Femur (tissue), 1 donor: ENCODE measurements around the gene SCN2B.

Experiments used
- DNase-seq: peaks from one replicate; pipeline ENCODE4 v3.0.0-alpha.2; 2017

Gene SCN2B

DNA sequence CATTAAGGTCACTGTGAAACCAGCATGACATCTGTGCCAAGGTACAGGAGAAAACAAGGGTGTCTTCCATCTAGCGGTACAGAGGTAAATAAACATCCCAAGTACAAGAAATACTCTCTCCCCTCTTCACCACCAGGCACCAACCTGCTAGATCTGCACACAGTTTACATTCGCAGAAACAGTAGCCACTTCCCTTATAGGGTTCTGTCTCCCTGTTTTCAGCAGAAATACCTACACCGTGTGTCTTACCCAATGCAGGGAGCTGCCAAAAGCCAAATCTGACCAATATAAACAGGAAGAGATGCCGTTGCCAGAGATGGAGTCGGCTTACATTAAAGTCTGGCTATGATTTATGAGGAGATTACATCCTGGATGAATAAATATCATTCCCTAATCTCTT, 25.0 kb downstream of the SCN2B start:
- DNase-seq = no peak

DNA sequence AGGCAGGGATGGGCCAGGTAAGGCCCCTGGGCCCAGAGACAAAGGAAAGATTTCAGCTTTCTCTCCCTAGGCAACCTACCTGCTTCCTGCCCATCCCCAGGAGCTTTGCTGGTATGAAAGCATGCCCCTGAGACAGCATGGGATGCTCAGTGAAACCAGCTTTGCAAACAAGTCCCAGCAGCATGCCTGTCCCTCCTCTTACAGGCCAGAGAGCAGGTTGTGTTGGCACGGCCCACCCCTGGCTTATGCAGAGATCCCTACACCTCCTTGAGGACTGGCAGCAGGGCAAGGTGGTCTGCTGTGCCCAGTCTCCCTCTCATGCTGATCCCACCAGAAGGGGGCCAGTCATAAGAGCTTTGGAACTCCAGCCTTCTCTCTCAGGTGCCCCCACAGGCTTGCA, 26.9 kb downstream of the SCN2B start:
- no peak for DNase-seq

DNA sequence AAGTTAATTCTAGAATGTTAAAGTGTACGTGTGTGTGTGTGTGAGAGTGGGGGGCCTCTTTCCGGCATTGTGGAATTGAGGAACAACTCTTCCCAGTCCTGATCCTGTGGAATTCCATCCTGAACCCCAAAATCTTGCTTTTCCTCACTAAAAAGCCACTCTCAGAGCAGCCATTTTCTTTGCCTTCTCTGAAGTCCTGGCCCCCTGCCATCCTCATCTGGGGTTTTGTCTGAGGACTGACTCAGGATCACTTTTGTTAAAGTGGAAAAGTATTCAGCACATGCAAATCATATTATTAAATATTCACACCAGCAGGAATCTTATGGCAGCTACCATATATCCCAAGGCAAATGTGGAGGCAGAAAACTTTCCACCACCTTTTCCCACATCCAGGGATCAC, 27.6 kb downstream of the SCN2B start:
- DNase-seq = no peak

DNA sequence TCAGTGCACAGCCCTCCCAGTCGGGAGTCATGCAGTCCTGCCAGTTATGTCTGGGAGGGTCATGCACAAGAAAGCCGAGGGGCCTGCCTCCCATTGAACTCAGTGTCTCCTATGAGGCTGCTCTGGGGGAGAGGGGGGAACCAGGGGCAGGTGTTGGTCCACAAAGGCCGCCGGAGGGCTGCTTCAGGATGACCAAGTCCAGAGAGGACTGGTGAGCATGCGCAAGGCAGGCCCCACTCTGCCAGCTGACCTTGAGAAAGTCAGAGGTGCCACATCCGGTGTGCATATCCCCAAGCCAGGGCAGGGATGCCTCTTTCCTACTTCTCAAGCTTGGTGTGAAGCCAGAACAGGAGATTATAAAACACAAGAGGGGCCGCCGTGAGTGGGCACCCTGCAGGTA, 28.2 kb downstream of the SCN2B start:
- peak; percentile 17 for DNase-seq

DNA sequence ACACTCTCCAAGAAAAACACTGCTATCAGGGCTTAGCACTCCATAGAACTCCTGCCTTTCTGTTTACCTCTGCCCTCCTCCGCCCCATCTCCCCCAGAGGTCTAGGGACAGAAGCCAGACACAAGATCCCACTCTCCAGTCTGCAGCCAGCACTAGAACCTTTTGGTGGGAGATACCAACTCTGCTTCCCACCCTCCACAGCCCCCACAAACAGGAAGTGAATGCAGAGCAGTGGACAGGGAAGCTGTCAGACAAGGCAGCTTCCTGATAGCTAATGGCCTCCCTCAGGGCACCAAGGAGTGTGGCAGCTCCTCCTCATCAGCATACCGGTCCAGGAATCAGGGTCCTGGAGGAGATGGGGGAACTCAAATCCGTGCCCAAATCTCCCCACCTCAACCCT, 28.9 kb downstream of the SCN2B start:
- DNase-seq = no peak

DNA sequence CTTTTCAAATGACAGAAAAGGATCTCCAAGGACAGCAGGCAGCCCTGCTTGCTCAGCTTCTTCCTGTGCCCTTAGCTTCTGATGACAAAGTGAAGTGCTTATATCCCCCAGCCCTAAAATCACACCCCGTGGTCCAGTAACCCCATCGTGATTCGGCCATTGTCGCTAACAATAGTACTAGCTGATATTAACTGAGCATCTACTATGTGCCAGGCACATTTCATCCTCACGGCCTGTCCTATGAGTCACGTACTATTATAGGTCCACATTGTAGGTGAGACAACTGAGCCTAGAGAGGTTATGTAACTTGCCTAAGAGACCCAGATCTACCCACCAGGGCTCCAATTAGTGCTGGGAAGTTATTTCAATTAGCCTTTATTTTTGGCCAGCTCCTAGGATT, 29.9 kb downstream of the SCN2B start:
- DNase-seq = no peak

DNA sequence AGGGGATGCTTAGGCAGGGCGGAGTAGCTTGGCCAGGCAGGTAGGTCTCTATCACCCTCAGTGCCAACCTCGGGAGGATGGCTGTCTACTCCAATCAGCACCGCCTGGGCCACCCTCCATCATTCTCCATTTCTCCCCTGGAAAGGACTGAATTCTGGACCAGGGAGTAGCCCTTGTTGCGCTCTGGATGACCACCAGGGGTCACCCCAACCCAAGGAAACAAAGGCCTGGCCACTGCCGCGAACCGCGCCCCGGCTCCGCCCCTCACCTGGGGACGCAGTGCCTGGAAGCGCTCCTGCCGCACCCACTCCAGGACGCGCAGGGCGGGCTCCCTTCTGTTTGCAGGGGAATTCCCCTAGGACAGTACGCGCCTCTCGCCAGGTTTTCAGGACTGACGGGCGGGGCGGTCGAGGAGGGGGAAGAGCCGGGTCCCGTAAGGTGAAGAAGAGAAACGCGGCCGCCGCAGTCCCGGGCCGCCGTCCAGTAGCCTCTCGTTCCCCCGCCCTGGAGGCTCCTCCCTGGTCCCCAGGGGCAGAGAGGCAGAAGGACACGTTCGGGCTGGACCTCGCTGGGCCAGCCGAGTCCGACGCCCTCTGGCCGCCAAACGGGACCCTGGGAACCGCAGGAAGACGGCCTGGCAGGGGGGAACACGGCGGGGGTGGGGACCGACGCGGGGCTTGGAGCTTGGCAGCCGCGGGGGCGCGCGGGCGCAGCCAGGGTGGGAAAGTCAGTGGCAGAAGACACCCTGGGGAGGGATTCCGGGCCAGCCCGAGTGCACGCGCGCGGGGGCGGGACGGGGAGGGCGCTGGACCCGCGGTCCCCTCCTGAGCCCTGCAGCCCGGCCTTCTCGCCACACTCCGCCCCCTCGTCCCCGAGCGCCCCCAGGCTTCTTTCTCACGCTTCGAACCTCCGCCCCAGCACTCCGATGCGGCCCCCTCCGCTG, 30.9 kb downstream of the SCN2B start:
- DNase-seq = peak; percentile 89

DNA sequence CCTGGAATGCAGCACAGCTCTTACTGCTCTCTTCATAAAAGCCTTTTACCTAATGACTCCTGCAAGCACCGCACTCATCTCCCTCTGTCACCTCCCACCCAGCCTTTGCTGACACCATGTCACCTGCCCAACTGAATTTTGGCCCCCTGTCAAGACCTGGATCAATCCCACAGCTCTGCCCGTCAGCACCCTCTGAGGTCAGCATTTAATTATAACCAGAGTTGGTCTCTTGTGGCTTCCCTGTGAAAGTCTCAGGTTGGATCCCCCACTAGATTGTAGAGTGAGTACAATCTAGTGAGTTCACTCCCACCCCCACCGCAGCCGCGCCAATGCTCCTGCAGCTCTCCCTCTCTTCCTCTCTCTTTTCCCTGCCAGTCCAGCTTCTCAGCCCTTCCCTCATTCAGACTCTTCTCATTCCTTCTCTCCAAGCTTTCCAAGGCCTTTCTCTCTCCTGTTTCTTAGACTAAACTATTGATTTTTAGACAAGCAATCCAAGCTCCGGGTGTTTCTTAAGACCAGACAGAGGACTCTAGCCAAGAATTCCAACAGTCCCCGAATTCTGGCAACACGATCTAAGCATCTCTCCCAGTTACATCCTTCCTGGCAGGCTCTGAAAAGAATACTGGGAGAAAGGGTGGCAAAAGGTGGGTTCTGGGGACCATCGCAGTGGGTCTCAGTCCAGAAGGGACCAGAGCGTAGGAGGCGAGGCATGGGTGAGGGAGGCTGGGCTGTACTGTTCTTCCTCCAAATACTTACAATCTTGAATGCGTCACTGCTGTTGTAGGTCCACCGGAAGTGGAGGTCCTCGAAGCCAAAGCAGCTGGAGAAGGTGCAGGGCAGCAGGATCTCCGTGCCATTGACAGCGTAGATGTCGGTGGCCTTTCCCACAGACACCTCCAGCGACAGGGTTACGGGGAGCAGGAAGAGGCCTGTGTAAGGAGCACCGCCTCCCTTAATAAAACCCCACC, 31.9 kb downstream of the SCN2B start:
- no peak for DNase-seq

DNA sequence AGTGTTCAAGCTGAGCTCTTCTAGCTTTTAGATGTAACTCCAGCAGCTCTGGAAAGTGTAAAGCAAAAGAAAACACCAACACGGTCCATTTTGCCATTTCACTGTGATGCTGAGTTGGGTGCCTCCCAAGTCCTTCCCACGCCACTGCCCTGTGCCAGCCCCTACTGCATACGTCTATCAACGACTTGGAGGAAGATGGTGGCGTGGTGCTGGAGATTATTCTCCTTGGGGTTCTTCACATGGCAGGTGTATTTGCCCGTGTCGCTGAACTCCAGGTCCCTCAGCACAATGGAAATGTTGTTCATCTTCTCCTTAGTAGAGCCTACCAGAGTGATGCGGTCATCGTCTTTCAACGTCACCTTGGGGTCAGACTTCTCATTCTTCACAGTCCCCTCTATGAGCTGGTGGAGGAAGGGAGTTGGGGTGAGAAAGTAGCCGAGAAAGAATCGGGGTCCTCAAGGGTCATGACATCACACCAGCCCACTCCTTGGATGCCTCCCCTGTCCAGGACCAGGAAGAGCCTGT, 32.7 kb downstream of the SCN2B start:
- peak; percentile 9 for DNase-seq

DNA sequence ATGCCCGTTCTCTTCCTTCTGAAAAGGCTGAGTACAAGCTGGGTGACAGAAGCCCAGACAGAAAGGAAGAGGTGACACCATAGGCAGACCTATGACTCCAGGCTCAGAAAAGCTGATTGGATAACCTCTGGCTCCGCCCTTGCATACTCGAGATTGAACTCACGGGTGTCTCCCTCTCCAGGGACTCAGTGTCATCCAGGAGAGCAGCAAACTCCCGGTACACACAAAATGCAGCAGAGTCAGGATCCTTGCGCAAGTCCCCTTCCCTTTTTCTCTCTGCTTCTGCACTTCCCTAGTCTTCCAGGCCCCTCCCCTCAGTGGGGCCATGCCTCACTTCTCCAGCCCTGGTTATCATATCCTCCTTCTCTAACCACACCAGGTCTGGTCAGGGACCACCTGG, 33.6 kb downstream of the SCN2B start:
- DNase-seq = peak; percentile 46

DNA sequence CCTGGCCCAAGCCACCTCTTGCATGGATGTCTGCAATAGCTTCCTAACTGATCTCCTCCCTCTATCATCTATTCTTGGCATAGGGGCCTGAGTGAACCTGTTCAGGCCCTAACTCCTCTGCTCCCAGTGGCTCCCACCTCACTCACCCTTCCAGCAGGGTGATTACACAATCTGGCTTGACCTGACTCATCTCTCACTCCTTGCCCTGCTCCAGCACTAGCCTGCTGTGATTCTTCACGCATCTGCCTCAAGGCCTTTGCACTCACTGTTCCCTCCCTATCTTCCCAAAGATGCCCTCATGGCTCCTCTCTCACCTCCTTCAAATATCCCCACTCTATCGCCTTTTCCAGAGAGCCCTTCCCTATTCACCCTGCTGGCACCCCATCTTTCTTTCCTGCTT, 34.4 kb downstream of the SCN2B start:
- no peak for DNase-seq

DNA sequence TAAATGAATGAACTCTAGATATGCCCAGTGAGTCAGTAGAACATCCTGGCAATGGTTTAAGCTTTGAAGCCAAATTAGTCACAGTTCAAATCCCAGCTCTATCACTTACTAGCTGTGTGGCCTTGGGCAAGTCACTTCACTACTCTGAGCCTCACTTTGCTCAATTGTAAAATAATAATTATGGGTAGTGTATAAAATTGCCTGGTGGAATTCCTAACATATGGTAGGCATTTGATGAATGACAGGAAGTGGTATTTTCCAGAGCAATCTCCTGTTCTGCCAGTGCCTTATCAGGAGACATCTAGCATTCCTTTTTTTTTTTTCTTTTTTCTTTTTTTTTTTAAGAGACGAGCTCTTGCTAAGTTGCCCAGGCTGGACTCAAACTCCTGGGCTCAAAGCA, 36.9 kb downstream of the SCN2B start:
- DNase-seq = no peak

DNA sequence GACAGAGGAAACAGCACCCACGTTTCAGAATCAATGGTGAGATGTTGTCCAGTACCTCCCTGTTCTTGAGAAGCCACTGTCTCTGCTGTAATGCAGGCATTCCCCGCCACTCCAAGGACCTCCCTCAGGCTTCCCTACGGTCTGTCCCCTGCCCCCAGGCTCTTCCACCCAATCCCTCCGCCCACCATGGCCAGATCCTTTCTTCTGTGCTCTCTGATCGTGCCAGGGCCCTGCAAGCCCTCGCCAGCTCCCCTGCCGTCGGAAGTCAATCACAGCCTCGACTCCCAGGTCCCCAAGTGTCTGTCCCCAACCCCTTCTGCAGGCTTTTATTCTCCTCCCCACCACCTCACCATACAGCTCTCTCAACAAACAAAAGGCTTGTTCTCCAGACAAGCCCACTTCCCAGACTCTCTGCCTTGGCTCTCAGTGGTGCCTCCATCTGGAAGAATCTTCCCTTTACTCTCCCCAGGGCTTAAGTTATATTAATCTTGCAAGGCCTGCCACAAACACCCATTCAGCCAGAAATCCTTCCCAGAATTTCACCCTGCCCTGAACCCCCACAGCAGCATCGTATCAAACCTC, 37.5 kb downstream of the SCN2B start:
- no peak for DNase-seq

DNA sequence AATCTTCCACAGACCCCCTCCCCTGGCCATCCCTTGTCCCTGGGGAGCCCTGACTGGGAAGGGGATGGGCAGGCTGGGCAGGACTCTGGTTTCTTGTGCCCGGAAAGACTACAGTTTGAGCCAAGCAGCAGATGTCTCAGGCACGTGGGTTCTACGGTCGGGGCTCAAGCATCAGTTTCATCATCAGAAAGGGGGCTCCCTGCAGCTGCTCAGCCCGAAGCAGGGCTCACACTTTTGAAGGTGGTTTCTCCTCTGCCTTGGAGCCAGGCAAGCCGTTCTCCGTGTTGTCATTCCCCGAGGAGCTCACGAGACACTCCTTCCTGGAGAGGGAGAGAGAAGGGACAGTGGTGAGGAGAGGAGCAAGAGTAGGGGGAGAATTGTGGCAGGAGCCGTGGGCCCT, 39.6 kb downstream of the SCN2B start:
- DNase-seq = peak; percentile 16

DNA sequence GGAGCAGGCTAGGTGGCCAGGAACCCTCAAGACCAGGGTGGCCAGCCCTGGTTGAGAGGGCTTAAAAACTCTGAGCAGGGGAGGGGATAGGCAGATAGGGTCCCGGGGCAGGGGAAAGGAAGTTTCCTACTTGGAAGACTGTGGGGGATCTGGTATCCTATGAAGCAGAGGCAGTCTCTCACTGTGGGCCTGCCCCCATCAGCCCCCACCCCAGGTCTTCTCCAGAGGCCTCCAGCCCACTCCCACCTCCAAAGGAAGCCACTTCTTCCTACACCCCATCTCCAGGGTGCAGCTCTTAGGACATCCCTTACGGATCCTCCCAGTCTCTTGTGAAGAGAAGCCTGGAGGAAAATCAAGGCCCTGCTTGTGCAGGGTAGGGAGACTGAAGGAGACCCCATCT, 40.1 kb downstream of the SCN2B start:
- no peak for DNase-seq

DNA sequence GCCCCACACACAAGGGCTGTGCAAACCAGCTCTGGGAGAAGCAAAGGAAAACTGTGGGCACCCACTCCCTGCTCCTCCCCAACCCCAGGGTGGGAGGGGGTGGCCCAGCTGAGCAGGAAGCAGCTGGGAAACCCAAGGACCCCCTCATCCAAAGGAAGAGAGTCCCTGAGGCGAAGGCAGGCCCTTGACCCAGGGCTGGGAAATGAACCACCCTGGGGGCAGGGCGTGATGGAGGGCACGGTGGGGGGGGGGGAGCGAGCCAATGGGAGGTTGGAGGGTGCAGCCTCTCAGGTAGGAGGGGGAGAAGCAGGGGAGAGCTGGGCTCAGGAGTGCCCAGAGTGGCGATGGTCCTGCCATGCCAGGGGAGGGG, 40.7 kb downstream of the SCN2B start:
- no peak for DNase-seq

DNA sequence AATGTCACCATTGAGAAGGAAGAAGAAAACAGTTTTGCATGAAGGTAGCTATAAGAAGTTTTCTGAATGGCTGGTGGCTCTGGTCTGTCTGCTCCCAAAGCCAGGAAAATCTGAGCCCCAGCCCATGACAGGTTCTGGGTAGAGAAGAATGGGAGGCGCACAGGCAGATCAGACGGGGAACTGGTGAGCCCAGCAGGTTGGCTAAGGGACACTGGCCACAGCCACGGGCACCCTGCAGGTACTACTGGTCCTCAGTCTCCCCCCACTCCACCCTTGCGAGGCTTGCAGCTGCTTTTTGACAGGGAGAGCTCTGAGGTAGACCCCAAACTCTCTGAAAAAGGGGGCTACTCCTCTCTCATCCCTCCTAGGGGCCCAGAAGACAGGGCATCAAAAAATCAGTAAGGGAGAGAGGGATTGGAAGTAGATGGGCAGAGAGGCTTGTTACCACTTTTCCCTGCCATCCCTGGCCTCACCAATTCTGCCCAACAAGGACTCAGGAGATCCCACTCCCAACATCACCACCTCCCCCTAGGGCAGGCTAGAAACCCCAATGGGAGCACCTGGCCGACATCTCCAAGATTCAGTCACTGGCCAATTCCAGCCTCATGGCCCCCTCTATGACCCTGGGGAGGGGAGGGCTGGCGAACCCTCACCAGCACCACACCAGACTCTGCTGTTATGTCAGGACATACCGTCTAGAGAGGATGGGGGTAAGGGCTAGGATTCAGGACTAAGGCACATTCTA, 41.2 kb downstream of the SCN2B start:
- no peak for DNase-seq

DNA sequence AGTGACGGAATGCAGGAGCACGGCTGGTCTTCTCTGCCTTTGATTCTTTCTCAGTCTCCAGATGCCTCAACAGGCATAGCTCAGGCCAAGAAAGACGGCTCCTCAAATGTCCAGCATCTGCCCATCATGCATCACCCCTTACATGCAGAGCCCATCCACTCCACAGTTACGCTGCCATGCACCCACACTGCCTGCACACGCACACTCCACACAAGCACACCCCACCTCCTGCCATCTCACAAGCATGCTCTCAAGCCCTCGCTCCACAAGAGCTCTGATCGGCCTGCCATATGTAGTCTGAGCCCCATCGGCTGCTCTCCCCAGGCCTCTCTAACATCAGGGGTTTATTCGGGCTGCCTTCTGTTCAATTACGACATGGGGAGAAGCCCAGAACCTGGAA, 42.6 kb downstream of the SCN2B start:
- DNase-seq = no peak

DNA sequence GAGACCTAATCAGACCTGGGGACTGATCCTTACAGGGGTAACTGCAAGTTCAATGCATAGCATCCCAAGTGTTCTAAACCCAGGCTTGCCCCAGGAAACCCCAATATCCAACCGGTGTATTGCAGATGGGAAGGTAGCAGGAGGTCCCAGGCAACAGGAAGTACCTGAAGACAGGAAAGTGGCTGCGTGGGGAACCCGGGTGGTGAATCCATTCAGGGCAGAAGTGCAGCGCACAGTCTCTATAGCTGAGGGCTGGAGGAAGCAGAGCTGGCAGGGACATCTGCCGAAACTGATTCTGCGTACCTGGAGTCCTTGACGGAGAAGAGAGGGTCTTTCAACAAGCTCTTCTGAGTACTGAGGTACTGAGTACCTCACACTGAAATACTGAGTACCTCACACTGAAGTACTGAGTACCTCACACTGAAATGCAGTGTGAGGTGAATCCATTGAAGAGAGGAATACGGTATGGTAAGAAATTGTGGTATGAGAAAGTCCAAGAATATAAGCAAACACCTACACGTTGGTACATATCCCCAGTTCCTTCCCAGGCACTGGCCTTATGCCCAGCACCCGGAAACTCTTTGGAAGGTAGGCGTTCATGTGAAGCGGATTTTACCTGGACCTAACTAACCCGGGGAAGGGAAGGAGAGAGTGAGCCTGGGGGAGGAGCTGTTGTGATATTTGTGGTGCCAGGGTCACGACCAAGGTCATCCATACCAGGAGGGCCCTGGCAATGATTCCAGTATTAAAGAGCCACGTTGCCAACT, 43.9 kb downstream of the SCN2B start:
- DNase-seq = peak; percentile 1

DNA sequence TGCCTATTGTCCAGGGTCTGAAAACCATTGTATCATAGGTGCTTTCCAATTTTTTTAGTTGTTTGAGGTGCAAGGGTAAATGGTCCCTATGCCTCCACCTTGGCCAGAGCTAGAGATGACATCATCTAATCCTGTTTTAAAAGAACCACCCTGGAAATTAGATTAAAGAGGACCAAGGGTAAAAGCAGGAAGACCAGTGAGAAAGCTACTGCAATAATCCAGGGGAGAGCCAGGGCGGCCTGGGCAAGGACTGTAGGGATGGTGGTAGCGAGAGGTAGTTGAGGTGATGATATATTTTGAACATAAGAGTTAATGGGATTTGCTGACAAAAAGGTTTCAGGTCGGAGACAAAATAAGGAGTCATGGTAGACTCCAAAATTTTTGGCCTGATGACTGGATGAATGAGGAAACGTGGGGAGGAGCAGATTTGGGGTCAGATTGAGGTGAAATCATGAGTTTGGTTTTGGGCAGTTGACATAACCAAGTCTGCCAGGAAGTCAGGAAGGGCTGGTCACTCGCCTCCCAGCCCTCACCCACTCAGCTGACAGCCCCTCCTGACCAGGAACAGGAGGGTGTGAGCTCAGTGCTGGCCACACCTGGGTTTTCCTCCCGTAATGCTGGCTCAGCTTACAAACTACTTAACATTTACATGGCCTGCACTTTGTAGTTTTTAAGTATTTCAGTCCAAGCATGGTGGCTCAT, 46.8 kb downstream of the SCN2B start:
- DNase-seq = no peak
